ENCODE measurements around the gene ORC4.

DNA sequence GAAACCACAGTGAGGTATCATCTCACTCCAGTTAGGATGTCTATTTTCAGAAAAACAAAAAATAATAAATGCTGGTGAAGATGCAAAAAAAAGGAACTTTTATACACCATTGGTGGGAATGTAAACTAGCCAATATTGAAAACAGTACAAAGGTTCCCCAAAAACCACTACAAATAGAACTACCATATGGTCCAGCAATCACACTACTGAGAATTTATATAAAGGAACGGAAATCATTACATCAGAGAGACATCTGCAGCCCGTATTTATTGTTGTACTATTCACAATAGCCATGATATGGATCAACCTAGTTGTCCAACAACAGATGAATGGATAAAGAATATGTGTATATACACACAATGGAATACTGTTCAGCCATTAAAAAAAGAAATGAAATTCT is 52.0 kb downstream of the ORC4 start:
- no peak for TF ChIP-seq EZH2 (IDR thresholded peaks at IDR 0.05; ENCODE audit: borderline replicate concordance, low read depth, low read length, severe bottlenecking)
- TF ChIP-seq, protein P1, sequence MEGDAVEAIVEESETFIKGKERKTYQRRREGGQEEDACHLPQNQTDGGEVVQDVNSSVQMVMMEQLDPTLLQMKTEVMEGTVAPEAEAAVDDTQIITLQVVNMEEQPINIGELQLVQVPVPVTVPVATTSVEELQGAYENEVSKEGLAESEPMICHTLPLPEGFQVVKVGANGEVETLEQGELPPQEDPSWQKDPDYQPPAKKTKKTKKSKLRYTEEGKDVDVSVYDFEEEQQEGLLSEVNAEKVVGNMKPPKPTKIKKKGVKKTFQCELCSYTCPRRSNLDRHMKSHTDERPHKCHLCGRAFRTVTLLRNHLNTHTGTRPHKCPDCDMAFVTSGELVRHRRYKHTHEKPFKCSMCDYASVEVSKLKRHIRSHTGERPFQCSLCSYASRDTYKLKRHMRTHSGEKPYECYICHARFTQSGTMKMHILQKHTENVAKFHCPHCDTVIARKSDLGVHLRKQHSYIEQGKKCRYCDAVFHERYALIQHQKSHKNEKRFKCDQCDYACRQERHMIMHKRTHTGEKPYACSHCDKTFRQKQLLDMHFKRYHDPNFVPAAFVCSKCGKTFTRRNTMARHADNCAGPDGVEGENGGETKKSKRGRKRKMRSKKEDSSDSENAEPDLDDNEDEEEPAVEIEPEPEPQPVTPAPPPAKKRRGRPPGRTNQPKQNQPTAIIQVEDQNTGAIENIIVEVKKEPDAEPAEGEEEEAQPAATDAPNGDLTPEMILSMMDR (IDR thresholded peaks at IDR 0.05; ENCODE audit: extremely low read depth in 1 of 2, insufficient read depth in 1 of 2, low read depth in 1 of 2, low read length in 2 of 2): no peak
- TF ChIP-seq, protein P2, sequence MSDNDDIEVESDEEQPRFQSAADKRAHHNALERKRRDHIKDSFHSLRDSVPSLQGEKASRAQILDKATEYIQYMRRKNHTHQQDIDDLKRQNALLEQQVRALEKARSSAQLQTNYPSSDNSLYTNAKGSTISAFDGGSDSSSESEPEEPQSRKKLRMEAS (IDR thresholded peaks at IDR 0.05; ENCODE audit: insufficient read depth, insufficient read length): no peak
- no peak for TF ChIP-seq POLR2A (IDR thresholded peaks at IDR 0.05; ENCODE audit: low read depth, low read length)
- no peak for TF ChIP-seq MYC (IDR thresholded peaks at IDR 0.05; ENCODE audit: low read depth, low read length)

Data from endothelial cell of umbilical vein (primary cell).